Adrenal gland (tissue), 12 donors: Measurements from ENCODE around the gene ZNF775. TPM values are rescaled to one million over a fixed set of nuclear protein-coding genes. Genes with fewer than 3 reads are reported as not detected.
A peak's percentile ranks its signal among the peaks of the same experiment; 100 is the strongest.

Source experiments
- DNase-seq, 7 donors: peaks; one replicate each; pipeline ENCODE4 v3.0.0-alpha.2; 2019 to 2020
- H3K27ac ChIP-seq, 5 donors: fragments of 200-600 bp; sonication (generic) in 4 of 5; 1 replicate in 3 of 5; 2 replicates in 2 of 5; pipeline versions ENCODE4 v1.5.1 to v1.8.0; 2016 to 2020; ENCODE audit warnings: mild to moderate bottlenecking in 1 of 5
- H3K27me3 ChIP-seq: fragments of 200-600 bp; 2 replicates; pipeline ENCODE4 v1.8.0; 2021
- H3K36me3 ChIP-seq, 2 donors: fragments of 200-600 bp; replicated peaks in 1 of 2; 1 replicate in 1 of 2; 2 replicates in 1 of 2; pipeline versions ENCODE4 v1.5.1 to v1.8.0; 2018 to 2022
- H3K4me1 ChIP-seq, 2 donors: fragments of 200-600 bp; replicated peaks in 1 of 2; 1 replicate in 1 of 2; 2 replicates in 1 of 2; pipeline versions ENCODE4 v1.5.1 to v1.8.0; 2018 to 2021
- H3K4me3 ChIP-seq, 4 donors: fragments of 200-600 bp; sonication (generic) in 3 of 4; one replicate each; pipeline ENCODE4 v1.5.1; 2016 to 2018
- H3K9me3 ChIP-seq, 3 donors: fragments of 200-600 bp; sonication (generic) in 1 of 3; replicated peaks in 1 of 3; 1 replicate in 2 of 3; 2 replicates in 1 of 3; pipeline versions ENCODE4 v1.5.1 to v1.8.0; 2016 to 2021
- CTCF ChIP-seq, 6 experiments: fragments of 450-650 bp in 4 of 6; fragments of 200-600 bp in 2 of 6; sonication (generic) in 1 of 6; IDR thresholded peaks; 1 replicate in 5 of 6; 2 replicates in 1 of 6; pipeline versions ENCODE4 v1.5.1 to v1.8.0; 2016 to 2021; ENCODE audit warnings: antibody characterized with exemption in 6 of 6, mild to moderate bottlenecking in 2 of 6, moderate library complexity in 1 of 6
- POLR2A ChIP-seq, 2 donors: fragments of 450-650 bp; IDR thresholded peaks; one replicate each; pipeline ENCODE4 v1.6.1; 2017; ENCODE audit warnings: antibody characterized with exemption in 2 of 2, mild to moderate bottlenecking in 2 of 2, moderate library complexity in 1 of 2
- WGBS, 4 donors: extraction: QIAGEN DNeasy Blood & Tissue Kit in 2 of 4; methylation state at CpG; one replicate each; pipeline versions ENCODE4 v1.1.5 to v1.1.7; 2013 to 2017; 5-methylcytosine and 5-hydroxymethylcytosine counted together
- intact Hi-C, 2 donors: fragments of 100-400 bp; cut with DNase I; formaldehyde crosslinking; loops; one replicate each; pipeline versions ENCODE4 v1.14.1 to v1.15.0; 2022 to 2023
- polyA plus RNA-seq, 3 donors: library from polyadenylated mRNA; stranded (reverse); fragments of 200-250 nt in 2 of 3; fragments of 350-450 nt in 1 of 3; fragmentation: Illumina TruSeq in 1 of 3; extraction: RNeasy Lipid Tissue Mini Kit (QIAGEN cat#74804) in 1 of 3; gene quantifications; one replicate each; pipeline ENCODE4 v1.2.3, GENCODE V29; 2013 to 2014
- total RNA-seq, 9 donors: library from RNA; depleted of rRNA in 4 of 9; stranded (reverse); fragments of >200 nt in 4 of 9; fragments of 120-200 nt in 1 of 9; fragmentation: NEBNext Ultra II Directional in 1 of 9; extraction: Animal tissue kit (Norgen Biotek cat#: 25700) in 1 of 9; gene quantifications; one replicate each; pipeline versions ENCODE4 v1.1.0 to v1.2.4, GENCODE V29; 2013 to 2023
- donor health status: healthy with polysubstance abuse.
- donor health status: Bipolar disorder and iron deficiency.
- donor health status: DM: yes; HTN: yes; CAD: no.
- donor health status: DM: no; HTN: no; CAD: no.
- donor health status: DM: no; HTN: no; CAD: no.
- donor health status: DM: yes; HTN: yes; CAD: no.

The ZNF775 gene
- total and polyA plus RNA-seq, 12 donors, result 0.26 to 13.9 (median 6.1) TPM

GRCh38 chr7:150412016-150412415 lies 32.9 kb downstream of the ZNF775 start:
- intact Hi-C loops, result loop anchor here in 1 of 2 donors (10.0 kb wide), 1 partner anchor 57 kb away; no protein-coding TSS in a partner anchor
- TF ChIP-seq CTCF (IDR thresholded peaks at IDR 0.05), result no peak
- TF ChIP-seq POLR2A (IDR thresholded peaks at IDR 0.05), result no peak
- no peaks in the 10 kb centered on the region for H3K36me3 ChIP-seq
- WGBS, 4 donors, result 94 to 95% (median 94%) methylated on average over 10 to 11 of the region's 11 CpGs
- no peaks in the 10 kb centered on the region for H3K27me3 ChIP-seq
- H3K27ac ChIP-seq, result no peak overlapping the region
- H3K4me1 ChIP-seq, result peaks cover 0 to 7% of the 10 kb centered on the region in 2 donors
- DNase-seq, result peak in 1 of 7 donors; percentile 41
- no peaks in the 10 kb centered on the region for H3K9me3 ChIP-seq
- H3K4me3 ChIP-seq, result no peak overlapping the region

GRCh38 chr7:150412518-150413488 lies 33.7 kb downstream of the ZNF775 start:
- Histone ChIP-seq H3K4me1 (no peaks in the 10 kb centered on the region), H3K27ac (no peak overlapping the region), H3K9me3 (no peaks in the 10 kb centered on the region), H3K36me3 (no peaks in the 10 kb centered on the region), H3K27me3 (no peaks in the 10 kb centered on the region), H3K4me3 (no peak overlapping the region)
- peak in 4 of 7 donors; percentile 9 to 49 (median 14) for DNase-seq
- 77 to 89% (median 87%) methylated on average over 34 to 37 of the region's 37 CpGs for WGBS, 4 donors
- intact Hi-C loops, result loop anchor here in 1 of 2 donors (10.0 kb wide), 1 partner anchor 58 kb away; no protein-coding TSS in a partner anchor
- no peak for TF ChIP-seq POLR2A (IDR thresholded peaks at IDR 0.05)
- no peak for TF ChIP-seq CTCF (IDR thresholded peaks at IDR 0.05)

DNA sequence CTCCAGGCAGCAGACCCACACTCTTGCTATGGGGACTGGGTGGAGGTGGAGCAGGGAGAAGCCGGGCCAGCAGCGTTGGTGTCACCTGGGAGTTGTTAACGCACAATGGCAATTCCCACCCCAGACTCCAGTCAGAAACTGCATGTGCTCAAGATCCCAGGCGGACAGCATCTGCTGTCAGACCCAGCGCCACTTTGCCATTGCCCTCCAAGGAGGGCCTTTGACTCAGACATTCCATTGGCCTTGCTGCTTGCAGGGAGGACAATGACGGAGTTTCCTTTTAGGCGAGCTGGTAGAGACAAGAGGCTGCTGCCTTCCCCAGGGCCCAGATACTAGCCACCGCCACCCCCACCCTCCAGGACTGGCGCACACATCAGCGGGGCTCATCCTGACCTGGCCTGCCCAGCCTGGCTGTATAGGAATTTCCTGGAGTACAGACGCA lies 34.5 kb downstream of the ZNF775 start:
- no peak overlapping the region for H3K4me3 ChIP-seq
- no peaks in the 10 kb centered on the region for H3K4me1 ChIP-seq
- no peaks in the 10 kb centered on the region for H3K36me3 ChIP-seq
- peak in 6 of 7 donors; percentile 59 to 91 (median 64) for DNase-seq
- H3K9me3 ChIP-seq, result no peaks in the 10 kb centered on the region
- no peaks in the 10 kb centered on the region for H3K27me3 ChIP-seq
- WGBS, 4 donors, result 75 to 83% (median 80%) methylated on average over 8 to 11 of the region's 11 CpGs
- H3K27ac ChIP-seq, result no peak overlapping the region
- intact Hi-C loops, result loop anchor here in 1 of 2 donors (10.0 kb wide), 1 partner anchor 59 kb away; no protein-coding TSS in a partner anchor
- TF ChIP-seq CTCF (IDR thresholded peaks at IDR 0.05) (no peak), POLR2A (IDR thresholded peaks at IDR 0.05) (no peak)
